GM18505 (cell line): Measurements from ENCODE around the gene TSHZ1.
"Not testable (repeated sequence)": the region's sequence is repeated elsewhere in the genome, so short reads cannot be mapped to it uniquely, and the experiment has no call there.

Source experiments
- ATAC-seq: cut with Tn5 transposase; IDR thresholded peaks from one replicate; pipeline ENCODE4 v1.9.1; 2021; ENCODE audit not compliant: unreplicated experiment
- POLR2A ChIP-seq: IDR thresholded peaks from 4 replicates; pipeline ENCODE4 v1.6.1; 2011; ENCODE audit warnings: borderline replicate concordance; ENCODE audit not compliant: insufficient read depth, insufficient read length; ENCODE audit errors: extremely low read depth

TSHZ1 gene

DNA sequence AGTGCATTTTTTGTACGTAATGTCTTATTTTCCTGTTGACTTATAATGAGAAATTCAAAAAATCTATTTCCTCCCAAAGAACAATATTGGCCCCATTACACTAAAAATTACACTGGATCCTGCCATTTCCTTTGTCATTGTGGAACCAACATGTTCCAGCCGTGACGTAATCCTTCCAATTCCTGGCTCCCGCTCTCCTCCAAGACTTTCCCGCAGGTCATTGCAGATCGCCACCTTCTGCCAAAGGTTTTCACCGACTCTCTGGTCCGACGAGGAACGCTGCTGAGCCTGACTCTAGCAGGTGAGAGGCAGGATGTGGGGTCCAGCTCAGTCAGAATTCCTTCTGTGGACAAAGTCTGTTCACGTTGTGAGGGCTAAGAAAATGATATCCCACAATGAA is 39.7 kb upstream of the TSHZ1 start:
- no peak for TF ChIP-seq POLR2A
- no peak for ATAC-seq

GRCh38 chr18:75172299-75173124 is 38.1 kb upstream of the TSHZ1 start:
- peak; percentile 30 for ATAC-seq
- TF ChIP-seq POLR2A: no peak

DNA sequence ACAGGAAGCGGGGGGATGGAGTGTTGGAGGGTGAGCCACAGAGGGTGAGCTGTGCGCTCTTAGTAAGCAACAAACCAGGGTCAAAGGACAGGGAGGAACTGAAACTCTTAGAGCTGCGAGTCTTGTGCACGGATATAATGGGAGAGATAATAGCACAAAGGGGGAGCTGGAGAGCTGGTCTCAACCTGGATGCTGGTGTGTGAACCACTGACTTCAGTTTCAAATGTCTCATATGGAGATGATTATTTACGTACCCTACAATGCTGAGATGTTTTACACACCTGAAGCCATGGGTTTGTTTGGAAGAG is 37.5 kb upstream of the TSHZ1 start:
- TF ChIP-seq POLR2A: no peak

GRCh38 chr18:75173738-75174137 is 36.9 kb upstream of the TSHZ1 start:
- TF ChIP-seq POLR2A: no peak
- ATAC-seq: no peak

More for the DNA sequence above, 37.5 kb upstream of the TSHZ1 start:
- peak; percentile 99 for ATAC-seq

DNA sequence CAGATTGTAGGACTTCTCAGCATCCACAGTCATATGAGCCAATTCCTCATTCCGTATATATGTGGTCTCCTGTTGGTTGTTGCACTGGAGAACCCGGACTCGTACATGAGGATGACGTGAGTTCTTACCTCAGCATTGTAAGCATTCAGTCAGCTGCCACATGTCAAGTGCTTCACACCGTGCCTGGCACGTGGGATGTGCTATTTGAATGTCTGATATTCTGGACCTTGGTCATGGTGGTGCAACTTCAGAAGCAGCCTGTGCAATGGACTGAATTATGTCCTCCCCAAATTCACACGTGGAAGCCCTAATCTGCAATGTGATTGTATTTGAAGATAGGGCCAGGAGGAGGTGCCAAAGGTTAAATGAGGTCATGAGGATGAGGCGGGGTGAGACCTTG is 33.7 kb upstream of the TSHZ1 start:
- no peak for TF ChIP-seq POLR2A

DNA sequence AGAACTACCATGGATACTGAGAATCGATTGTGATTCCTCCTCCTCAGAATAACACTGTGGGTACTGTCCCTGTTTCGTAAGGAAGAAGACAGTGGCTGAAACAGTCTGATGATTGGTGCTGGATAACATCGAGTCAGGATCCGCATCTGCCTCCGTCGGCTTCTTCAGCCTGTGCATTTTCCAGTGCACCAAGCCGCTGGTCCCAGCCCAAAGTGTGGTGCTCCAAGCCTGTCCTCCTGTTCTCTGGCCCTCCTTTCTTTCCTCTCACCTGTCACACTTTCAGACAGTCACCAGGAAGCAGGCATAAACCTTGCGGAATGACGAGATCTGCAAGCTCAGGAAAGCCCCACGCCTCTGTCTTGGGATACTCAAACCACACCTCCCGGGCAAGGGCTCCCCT is 32.2 kb upstream of the TSHZ1 start:
- TF ChIP-seq POLR2A: no peak
- no peak for ATAC-seq

More for the DNA sequence above, 33.7 kb upstream of the TSHZ1 start:
- ATAC-seq: no peak

- no peak for ATAC-seq
- no peak for TF ChIP-seq POLR2A
Observed at GRCh38 chr18:75179819-75180600, 30.6 kb upstream of the TSHZ1 start.

- no peak for TF ChIP-seq POLR2A
- no peak for ATAC-seq
Observed at GRCh38 chr18:75183524-75183923, 27.1 kb upstream of the TSHZ1 start.

- no peak for TF ChIP-seq POLR2A
- no peak for ATAC-seq
Observed at GRCh38 chr18:75183973-75184493, 26.6 kb upstream of the TSHZ1 start.

DNA sequence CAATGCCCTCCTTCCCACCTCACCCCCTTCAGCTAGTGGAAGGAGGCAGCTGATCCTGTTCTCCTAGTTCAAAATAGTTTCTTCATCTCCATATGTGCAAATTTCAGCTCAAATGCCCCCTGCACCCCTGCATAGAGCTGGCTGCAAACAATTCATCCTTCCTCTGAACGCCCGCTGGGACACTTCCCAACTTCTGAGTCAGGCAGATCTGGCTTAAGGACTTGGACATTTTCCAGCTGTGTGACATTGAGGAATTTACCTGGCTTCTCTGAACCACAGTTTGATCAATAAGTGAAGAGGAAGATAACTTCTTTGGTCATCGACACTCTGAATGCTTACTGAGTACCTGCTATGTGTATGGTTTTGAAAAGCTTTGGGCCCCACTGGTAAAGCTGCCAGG is 25.1 kb upstream of the TSHZ1 start:
- no peak for ATAC-seq
- TF ChIP-seq POLR2A: no peak

- ATAC-seq: not testable (repeated sequence)
Observed at GRCh38 chr18:75187702-75188101, 22.9 kb upstream of the TSHZ1 start.

- no peak for ATAC-seq
- TF ChIP-seq POLR2A: no peak
Observed at GRCh38 chr18:75189696-75190095, 20.9 kb upstream of the TSHZ1 start.

DNA sequence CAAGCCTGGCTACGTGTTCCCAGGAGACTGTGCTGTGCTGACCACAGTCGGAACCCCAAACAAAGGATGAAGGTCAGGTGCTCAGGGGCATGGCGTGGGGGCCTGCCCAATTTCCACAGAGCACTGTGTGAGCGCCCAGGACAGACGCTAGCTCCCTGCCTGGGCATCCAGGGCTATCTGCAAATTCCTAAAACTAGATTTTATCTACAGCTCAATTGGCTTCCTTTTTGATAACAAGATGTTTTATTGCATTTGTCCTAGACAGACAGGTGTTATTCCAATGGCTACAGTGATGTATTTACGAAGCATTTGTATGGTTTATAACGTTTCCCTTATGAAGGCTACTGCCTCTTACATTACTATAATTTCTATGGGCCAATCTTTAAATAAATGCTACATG is 17.7 kb upstream of the TSHZ1 start:
- TF ChIP-seq POLR2A: no peak
- ATAC-seq: no peak

DNA sequence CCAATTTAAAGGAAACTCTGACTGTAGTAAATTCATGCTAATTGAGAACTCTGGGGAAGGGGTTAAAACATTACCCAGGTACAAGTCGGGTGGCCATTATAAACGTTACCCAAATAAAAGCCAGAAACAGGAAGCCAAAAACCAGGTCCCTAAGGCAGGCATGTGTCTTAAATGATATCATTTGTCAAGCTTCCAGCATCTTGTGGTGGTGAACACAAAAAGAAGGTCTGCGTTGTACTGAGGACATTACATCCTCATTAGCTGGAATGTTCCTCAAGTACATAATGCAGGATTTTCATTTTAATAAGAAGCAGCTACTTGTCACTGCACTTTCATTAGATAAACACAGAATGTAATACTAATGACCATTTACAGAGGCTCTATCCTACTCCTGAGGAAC is 12.6 kb upstream of the TSHZ1 start:
- TF ChIP-seq POLR2A: no peak
- no peak for ATAC-seq
